Duodenal mucosa (tissue), 2 donors: Measurements from ENCODE around the gene BCL10.

Experiments
- H3K27ac ChIP-seq: one replicate; pipeline ENCODE4 v1.7.0; 2013; ENCODE audit warnings: low read depth, low read length
- H3K27me3 ChIP-seq, 2 donors: one replicate each; pipeline ENCODE4 v1.7.0; 2013; ENCODE audit warnings: low read length in 2 of 2, control low read depth in 1 of 2; ENCODE audit not compliant: insufficient read depth in 2 of 2, control insufficient read depth in 1 of 2
- H3K36me3 ChIP-seq, 2 donors: one replicate each; pipeline ENCODE4 v1.7.0; 2013; ENCODE audit warnings: low read length in 2 of 2, control low read depth in 1 of 2; ENCODE audit not compliant: insufficient read depth in 2 of 2, control insufficient read depth in 1 of 2
- H3K4me1 ChIP-seq, 2 donors: one replicate each; pipeline ENCODE4 v1.7.0; 2013; ENCODE audit warnings: low read length in 2 of 2, control low read depth in 1 of 2; ENCODE audit not compliant: insufficient read depth in 2 of 2, control insufficient read depth in 1 of 2
- H3K4me3 ChIP-seq, 2 donors: one replicate each; pipeline ENCODE4 v1.7.0; 2013; ENCODE audit warnings: low read length in 2 of 2, low read depth in 1 of 2
- H3K9ac ChIP-seq, 2 donors: one replicate each; pipeline ENCODE4 v1.7.0; 2013; ENCODE audit warnings: low read length in 2 of 2, low read depth in 1 of 2
- H3K9me3 ChIP-seq, 2 donors: one replicate each; pipeline ENCODE4 v1.7.0; 2013; ENCODE audit warnings: low read length in 2 of 2, control low read depth in 1 of 2; ENCODE audit not compliant: control insufficient read depth in 1 of 2

BCL10 gene

GRCh38 chr1:85316321-85316720, 39.9 kb upstream of the BCL10 start:
- Histone ChIP-seq H3K4me1 (no peaks in the 10 kb centered on the region), H3K27me3 (no peaks in the 10 kb centered on the region), H3K9ac (no peak overlapping the region), H3K9me3 (no peaks in the 10 kb centered on the region), H3K27ac (no peak overlapping the region), H3K36me3 (peaks cover 8 to 13% of the 10 kb centered on the region in 2 donors), H3K4me3 (no peak overlapping the region)

GRCh38 chr1:85315789-85316188, 39.4 kb upstream of the BCL10 start:
- H3K4me3 ChIP-seq: no peak overlapping the region

GRCh38 chr1:85314726-85315125, 38.3 kb upstream of the BCL10 start:
- Histone ChIP-seq H3K9me3 (no peaks in the 10 kb centered on the region), H3K27me3 (no peaks in the 10 kb centered on the region), H3K4me3 (no peak overlapping the region), H3K9ac (no peak overlapping the region), H3K27ac (no peak overlapping the region), H3K4me1 (no peaks in the 10 kb centered on the region), H3K36me3 (peaks cover 0 to 8% of the 10 kb centered on the region in 2 donors)

More at GRCh38 chr1:85315789-85316188, 39.4 kb upstream of the BCL10 start:
- Histone ChIP-seq H3K27me3 (no peaks in the 10 kb centered on the region), H3K27ac (no peak overlapping the region), H3K36me3 (peaks cover 8 to 13% of the 10 kb centered on the region in 2 donors), H3K9me3 (no peaks in the 10 kb centered on the region), H3K4me1 (no peaks in the 10 kb centered on the region), H3K9ac (no peak overlapping the region)

GRCh38 chr1:85313888-85314696, 37.7 kb upstream of the BCL10 start:
- Histone ChIP-seq H3K9ac (no peak overlapping the region), H3K27ac (no peak overlapping the region), H3K27me3 (no peaks in the 10 kb centered on the region), H3K36me3 (peaks cover 0 to 8% of the 10 kb centered on the region in 2 donors), H3K4me1 (no peaks in the 10 kb centered on the region), H3K9me3 (no peaks in the 10 kb centered on the region), H3K4me3 (no peak overlapping the region)

- Histone ChIP-seq H3K4me1 (peaks cover 0 to 6% of the 10 kb centered on the region in 2 donors), H3K27ac (no peak overlapping the region), H3K9me3 (no peaks in the 10 kb centered on the region), H3K9ac (no peak overlapping the region), H3K4me3 (no peak overlapping the region), H3K27me3 (no peaks in the 10 kb centered on the region), H3K36me3 (peaks cover 0 to 6% of the 10 kb centered on the region in 2 donors)
Measured at GRCh38 chr1:85311818-85312217, 35.4 kb upstream of the BCL10 start.

- H3K9ac ChIP-seq: no peak overlapping the region
- H3K4me3 ChIP-seq: no peak overlapping the region
- no peak overlapping the region for H3K27ac ChIP-seq
- no peaks in the 10 kb centered on the region for H3K36me3 ChIP-seq
- H3K27me3 ChIP-seq: no peaks in the 10 kb centered on the region
- H3K9me3 ChIP-seq: no peaks in the 10 kb centered on the region
- peaks cover 0 to 6% of the 10 kb centered on the region in 2 donors for H3K4me1 ChIP-seq
Measured at GRCh38 chr1:85308833-85309350, 32.5 kb upstream of the BCL10 start.

GRCh38 chr1:85307987-85308832, 31.8 kb upstream of the BCL10 start:
- Histone ChIP-seq H3K9me3 (no peaks in the 10 kb centered on the region), H3K27me3 (no peaks in the 10 kb centered on the region), H3K4me3 (peak overlapping the region; percentile 27 to 50), H3K36me3 (no peaks in the 10 kb centered on the region), H3K4me1 (peaks cover 0 to 6% of the 10 kb centered on the region in 2 donors), H3K27ac (no peak overlapping the region), H3K9ac (peak overlapping the region in 1 of 2 donors; percentile 48)

GRCh38 chr1:85306236-85306635, 29.8 kb upstream of the BCL10 start:
- H3K9me3 ChIP-seq: no peaks in the 10 kb centered on the region
- no peak overlapping the region for H3K27ac ChIP-seq
- no peaks in the 10 kb centered on the region for H3K27me3 ChIP-seq
- no peaks in the 10 kb centered on the region for H3K36me3 ChIP-seq
- no peak overlapping the region for H3K9ac ChIP-seq
- no peak overlapping the region for H3K4me3 ChIP-seq
- H3K4me1 ChIP-seq: peaks cover 0 to 6% of the 10 kb centered on the region in 2 donors

- no peak overlapping the region for H3K4me3 ChIP-seq
- no peaks in the 10 kb centered on the region for H3K9me3 ChIP-seq
- no peak overlapping the region for H3K9ac ChIP-seq
- no peaks in the 10 kb centered on the region for H3K27me3 ChIP-seq
- H3K4me1 ChIP-seq: peaks cover under 1 to 7% of the 10 kb centered on the region in 2 donors
- H3K27ac ChIP-seq: no peak overlapping the region
- H3K36me3 ChIP-seq: no peaks in the 10 kb centered on the region
Measured at GRCh38 chr1:85303440-85304162, 27.2 kb upstream of the BCL10 start.
